Measurements from ENCODE around the gene UTP4. TPM values are rescaled to one million over a fixed set of nuclear protein-coding genes. Genes with fewer than 3 reads are reported as not detected.

The UTP4 gene
- polyA plus RNA-seq, 1 donor: 27.1 TPM

DNA sequence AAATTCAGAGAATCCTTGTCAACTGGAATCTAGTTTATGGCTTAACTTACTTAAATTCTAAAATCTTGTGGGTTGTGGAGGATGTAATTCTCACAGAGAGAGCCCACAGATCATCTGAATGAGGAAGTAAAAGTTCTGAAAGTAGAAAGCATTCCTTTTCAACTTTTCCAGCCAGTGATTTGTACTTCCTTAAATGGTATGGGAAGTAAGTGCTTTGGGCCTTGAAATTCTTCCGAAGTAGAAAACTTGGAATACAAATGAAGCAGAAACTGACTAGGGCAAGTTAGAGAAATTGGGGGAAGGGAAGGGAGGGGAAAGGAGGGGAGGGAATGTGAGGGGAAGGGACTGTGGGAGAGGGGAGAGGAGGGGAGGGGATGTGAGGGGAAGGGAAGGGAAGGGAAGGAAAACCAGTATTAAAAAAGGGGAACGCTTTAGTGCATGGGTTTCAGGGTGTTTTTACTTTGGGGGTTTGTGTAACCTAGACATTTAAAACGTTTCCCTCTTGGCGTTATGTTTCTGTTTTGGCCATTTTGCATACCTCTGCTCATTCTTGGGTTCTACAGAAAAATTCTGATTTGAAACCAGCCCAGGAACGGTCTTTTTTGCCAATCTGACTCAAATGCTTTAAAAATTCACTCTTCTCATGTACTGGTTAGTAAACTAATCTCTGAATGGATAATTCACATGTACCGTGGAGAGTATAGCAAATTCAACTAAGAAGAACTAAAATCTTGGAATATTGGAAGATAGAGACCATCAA lies 39.1 kb downstream of the UTP4 start:
- Histone ChIP-seq H3K9me3 (ENCODE audit: control insufficient read depth, low read depth, low read length) (no peaks in the 10 kb centered on the region), H3K4me3 (ENCODE audit: low read length) (no peak overlapping the region), H3K36me3 (ENCODE audit: control insufficient read depth, insufficient read depth, low read length) (peaks cover 31% of the 10 kb centered on the region), H3K27me3 (ENCODE audit: control insufficient read depth, insufficient read depth, low read length) (no peaks in the 10 kb centered on the region), H3K27ac (ENCODE audit: low read length) (no peak overlapping the region), H3K4me1 (ENCODE audit: control insufficient read depth, insufficient read depth, low read length) (peaks cover 2% of the 10 kb centered on the region)
- 71% methylated on average over 1 of the region's 6 CpGs for WGBS (ENCODE audit: insufficient coverage, low lambda C conversion rate)
- no peak for DNase-seq

DNA sequence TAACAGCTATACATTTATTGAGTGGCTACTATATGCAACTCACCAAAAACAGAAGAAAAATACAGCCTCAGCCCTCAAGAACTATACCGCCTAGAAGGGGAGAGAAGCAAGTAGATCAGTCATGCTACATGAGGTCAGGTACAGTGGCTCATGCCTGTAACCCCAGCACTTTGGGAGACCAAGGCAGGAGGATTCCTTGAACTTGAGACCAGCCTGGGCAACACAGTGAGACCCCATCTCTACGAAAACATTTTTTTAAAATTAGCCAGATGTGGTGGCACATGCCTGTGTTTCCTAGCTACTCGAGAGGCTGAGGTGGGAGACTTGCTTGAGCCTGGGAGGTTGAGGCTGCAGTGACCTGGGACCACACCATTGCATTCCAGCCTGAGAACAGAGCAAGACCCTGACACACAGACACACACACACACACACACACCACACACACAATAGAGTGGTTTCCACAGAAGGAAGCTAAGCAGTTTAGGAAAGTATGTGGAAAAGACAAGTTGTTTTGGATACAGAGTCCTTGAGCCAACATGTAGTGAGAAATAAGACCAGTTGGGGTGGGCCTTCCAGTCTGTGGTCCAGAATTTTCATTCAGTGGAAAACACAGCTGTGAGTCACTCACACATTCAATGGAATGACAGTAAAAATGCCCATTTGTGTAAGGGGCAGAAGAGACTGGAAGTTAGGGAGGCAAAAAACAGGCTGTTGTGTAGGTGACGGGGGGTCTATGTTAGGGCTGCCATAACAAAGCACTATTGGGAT lies 43.8 kb downstream of the UTP4 start:
- H3K36me3 ChIP-seq (ENCODE audit: control insufficient read depth, insufficient read depth, low read length): no peaks in the 10 kb centered on the region
- DNase-seq: no peak
- H3K4me1 ChIP-seq (ENCODE audit: control insufficient read depth, insufficient read depth, low read length): peaks cover 13% of the 10 kb centered on the region
- no CpG with 5 or more reads among the region's 4 CpGs for WGBS (ENCODE audit: insufficient coverage, low lambda C conversion rate)
- H3K4me3 ChIP-seq (ENCODE audit: low read length): no peak overlapping the region
- H3K27ac ChIP-seq (ENCODE audit: low read length): no peak overlapping the region
- no peaks in the 10 kb centered on the region for H3K27me3 ChIP-seq (ENCODE audit: control insufficient read depth, insufficient read depth, low read length)
- H3K9me3 ChIP-seq (ENCODE audit: control insufficient read depth, low read depth, low read length): no peaks in the 10 kb centered on the region

DNA sequence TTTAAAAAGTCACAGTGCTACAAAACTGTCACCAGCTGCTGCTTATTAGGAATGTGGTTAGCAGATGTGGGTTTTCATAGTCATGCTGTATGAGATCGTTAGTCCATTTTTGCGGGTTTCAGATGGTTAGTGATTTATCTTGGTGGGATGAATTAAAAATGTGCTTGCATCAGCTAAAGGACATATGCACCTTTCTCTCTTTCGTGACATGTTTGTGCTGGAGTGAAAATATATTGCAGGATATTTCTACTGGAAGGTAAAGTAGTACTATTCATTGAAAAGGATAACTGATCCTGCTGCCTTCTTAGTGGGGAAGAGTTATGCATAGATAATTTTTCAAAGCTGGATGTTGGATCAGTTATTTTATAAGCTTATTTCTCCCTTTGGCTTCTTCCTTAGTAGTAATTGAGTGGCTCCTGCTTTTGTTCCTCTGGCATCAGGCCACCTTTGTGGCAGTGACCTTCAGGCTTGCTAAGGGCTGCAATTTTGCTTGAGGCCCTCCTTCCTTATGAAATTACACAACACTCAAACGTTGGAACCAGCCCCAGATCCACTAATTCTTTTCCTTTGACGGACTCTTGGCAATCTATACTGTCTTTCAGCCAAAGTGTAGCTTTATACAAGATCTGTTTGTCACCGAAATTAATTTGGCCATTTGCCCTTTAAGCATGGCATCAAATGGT lies 47.0 kb downstream of the UTP4 start:
- DNase-seq: peak; percentile 43 to 68
- H3K36me3 ChIP-seq (ENCODE audit: control insufficient read depth, insufficient read depth, low read length): no peaks in the 10 kb centered on the region
- H3K27ac ChIP-seq (ENCODE audit: low read length): peak overlapping the region; percentile 21
- H3K27me3 ChIP-seq (ENCODE audit: control insufficient read depth, insufficient read depth, low read length): no peaks in the 10 kb centered on the region
- peaks cover 12% of the 10 kb centered on the region for H3K4me1 ChIP-seq (ENCODE audit: control insufficient read depth, insufficient read depth, low read length)
- no peak overlapping the region for H3K4me3 ChIP-seq (ENCODE audit: low read length)
- H3K9me3 ChIP-seq (ENCODE audit: control insufficient read depth, low read depth, low read length): no peaks in the 10 kb centered on the region
- 56% methylated on average over 2 of the region's 6 CpGs for WGBS (ENCODE audit: insufficient coverage, low lambda C conversion rate)

DNA sequence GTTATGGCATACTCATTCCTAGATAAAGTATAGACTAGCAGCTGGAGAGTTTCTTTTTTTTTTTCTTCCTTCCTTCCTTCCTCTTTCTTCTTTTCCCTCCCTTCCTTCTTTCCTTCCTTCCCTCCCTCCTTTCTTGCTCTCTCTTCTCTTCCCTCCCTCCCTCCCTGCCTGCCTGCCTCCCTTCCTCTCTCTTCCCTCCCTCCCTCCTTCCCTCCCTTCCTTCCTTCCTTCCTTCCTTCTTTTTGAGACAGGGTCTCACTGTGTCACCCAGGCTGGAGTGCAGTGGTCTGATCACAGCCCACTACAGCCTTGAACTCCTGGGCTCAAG lies 47.5 kb downstream of the UTP4 start:
- H3K27ac ChIP-seq (ENCODE audit: low read length): peak overlapping the region; percentile 21
- no peaks in the 10 kb centered on the region for H3K9me3 ChIP-seq (ENCODE audit: control insufficient read depth, low read depth, low read length)
- no peaks in the 10 kb centered on the region for H3K36me3 ChIP-seq (ENCODE audit: control insufficient read depth, insufficient read depth, low read length)
- no peak overlapping the region for H3K4me3 ChIP-seq (ENCODE audit: low read length)
- H3K27me3 ChIP-seq (ENCODE audit: control insufficient read depth, insufficient read depth, low read length): no peaks in the 10 kb centered on the region
- no peak for DNase-seq
- peaks cover 12% of the 10 kb centered on the region for H3K4me1 ChIP-seq (ENCODE audit: control insufficient read depth, insufficient read depth, low read length)

- Histone ChIP-seq H3K9me3 (ENCODE audit: control insufficient read depth, low read depth, low read length) (no peaks in the 10 kb centered on the region), H3K27ac (ENCODE audit: low read length) (no peak overlapping the region)
- DNase-seq: no peak
These were observed 50.4 kb downstream of the UTP4 start for GRCh38 chr16:69182730-69183416.

DNA sequence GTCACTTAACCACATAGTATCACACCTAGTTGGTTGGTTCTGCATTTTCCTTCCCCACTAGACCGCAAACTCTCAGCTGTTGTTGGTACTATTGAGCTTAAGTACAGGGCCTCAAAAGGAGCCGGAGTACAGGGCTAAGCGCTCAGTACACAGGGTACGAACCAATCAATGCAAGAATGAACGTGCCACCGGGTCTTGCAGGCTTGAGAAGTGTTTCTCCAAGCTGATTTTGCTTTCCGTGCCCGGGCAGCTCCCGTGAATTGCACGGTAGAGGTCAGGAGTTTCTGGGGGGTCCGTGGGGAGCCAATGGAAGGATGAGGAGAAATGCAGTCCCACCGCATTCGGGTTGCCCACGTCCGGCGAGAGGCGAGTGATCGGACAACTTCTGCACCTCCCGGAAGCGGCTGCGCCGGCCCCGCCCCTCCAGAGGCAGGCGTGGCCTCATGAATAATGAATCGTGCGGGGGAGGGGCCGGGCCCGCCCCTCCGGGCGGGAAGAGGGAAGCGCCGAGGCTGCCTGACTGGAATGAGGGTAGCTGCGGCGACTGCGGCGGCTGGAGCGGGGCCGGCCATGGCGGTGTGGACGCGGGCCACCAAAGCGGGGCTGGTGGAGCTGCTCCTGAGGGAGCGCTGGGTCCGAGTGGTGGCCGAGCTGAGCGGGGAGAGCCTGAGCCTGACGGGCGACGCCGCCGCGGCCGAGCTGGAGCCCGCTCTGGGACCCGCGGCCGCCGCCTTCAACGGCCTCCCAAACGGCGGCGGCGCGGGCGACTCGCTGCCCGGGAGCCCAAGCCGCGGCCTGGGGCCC lies 54.4 kb downstream of the UTP4 start, which contains the start of gene SNTB2:
Gene SNTB2 (plus strand): TSS at position 523 of the 804 bp plus-strand sequence. CDS start 3 bp downstream, at position 526.
- WGBS (ENCODE audit: insufficient coverage, low lambda C conversion rate): 0% methylated on average over 5 of the region's 69 CpGs
- Histone ChIP-seq H3K27me3 (ENCODE audit: control insufficient read depth, insufficient read depth, low read length) (no peaks in the 10 kb centered on the region), H3K27ac (ENCODE audit: low read length) (peak within 1 kb of the TSS; percentile 58), H3K36me3 (ENCODE audit: control insufficient read depth, insufficient read depth, low read length) (no peaks in the 10 kb centered on the region), H3K9me3 (ENCODE audit: control insufficient read depth, low read depth, low read length) (no peaks in the 10 kb centered on the region), H3K4me1 (ENCODE audit: control insufficient read depth, insufficient read depth, low read length) (no peaks in the 10 kb centered on the region), H3K4me3 (ENCODE audit: low read length) (peak within 1 kb of the TSS; percentile 68)
- peak; percentile 83 to 93 for DNase-seq

More at GRCh38 chr16:69182730-69183416, 50.4 kb downstream of the UTP4 start:
- H3K27me3 ChIP-seq (ENCODE audit: control insufficient read depth, insufficient read depth, low read length): no peaks in the 10 kb centered on the region
- H3K36me3 ChIP-seq (ENCODE audit: control insufficient read depth, insufficient read depth, low read length): no peaks in the 10 kb centered on the region
- H3K4me1 ChIP-seq (ENCODE audit: control insufficient read depth, insufficient read depth, low read length): peaks cover 12% of the 10 kb centered on the region
- no peak overlapping the region for H3K4me3 ChIP-seq (ENCODE audit: low read length)
- WGBS (ENCODE audit: insufficient coverage, low lambda C conversion rate): no CpG with 5 or more reads among the region's 10 CpGs

DNA sequence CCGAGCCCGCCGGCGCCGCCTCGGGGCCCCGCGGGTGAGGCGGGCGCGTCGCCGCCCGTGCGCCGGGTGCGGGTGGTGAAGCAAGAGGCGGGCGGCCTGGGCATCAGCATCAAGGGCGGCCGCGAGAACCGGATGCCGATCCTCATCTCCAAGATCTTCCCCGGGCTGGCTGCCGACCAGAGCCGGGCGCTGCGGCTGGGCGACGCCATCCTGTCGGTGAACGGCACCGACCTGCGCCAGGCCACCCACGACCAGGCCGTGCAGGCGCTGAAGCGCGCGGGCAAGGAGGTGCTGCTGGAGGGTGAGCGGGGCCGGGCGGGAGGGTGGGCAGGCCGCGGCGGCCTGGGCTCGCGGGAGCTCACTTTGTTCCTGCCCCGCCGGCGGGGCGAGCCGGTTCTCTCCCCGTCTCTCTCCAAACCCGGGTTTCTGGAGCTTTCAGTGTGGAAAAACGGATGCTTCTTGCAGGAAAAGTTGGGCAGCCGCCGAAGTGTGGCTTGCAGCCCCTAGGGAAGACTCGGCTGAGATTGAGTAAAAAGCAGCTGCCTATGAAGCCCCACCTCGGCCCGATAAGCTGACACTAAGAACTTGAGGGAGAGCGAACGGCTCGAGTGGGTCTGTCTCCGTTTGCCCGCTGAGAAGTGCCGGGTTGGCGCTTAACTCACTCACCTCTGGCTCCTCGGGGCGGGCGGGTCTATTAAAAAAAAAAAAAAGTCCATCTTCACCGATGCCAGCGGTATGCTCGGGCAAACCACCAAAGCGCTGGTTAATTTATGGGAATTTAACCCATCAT lies 55.2 kb downstream of the UTP4 start:
- H3K27ac ChIP-seq (ENCODE audit: low read length): peak overlapping the region; percentile 58
- no peaks in the 10 kb centered on the region for H3K27me3 ChIP-seq (ENCODE audit: control insufficient read depth, insufficient read depth, low read length)
- peak; percentile 28 to 68 for DNase-seq
- no peaks in the 10 kb centered on the region for H3K36me3 ChIP-seq (ENCODE audit: control insufficient read depth, insufficient read depth, low read length)
- H3K9me3 ChIP-seq (ENCODE audit: control insufficient read depth, low read depth, low read length): no peaks in the 10 kb centered on the region
- peak overlapping the region; percentile 68 for H3K4me3 ChIP-seq (ENCODE audit: low read length)
- H3K4me1 ChIP-seq (ENCODE audit: control insufficient read depth, insufficient read depth, low read length): no peaks in the 10 kb centered on the region
- WGBS (ENCODE audit: insufficient coverage, low lambda C conversion rate): no CpG with 5 or more reads among the region's 76 CpGs

DNA sequence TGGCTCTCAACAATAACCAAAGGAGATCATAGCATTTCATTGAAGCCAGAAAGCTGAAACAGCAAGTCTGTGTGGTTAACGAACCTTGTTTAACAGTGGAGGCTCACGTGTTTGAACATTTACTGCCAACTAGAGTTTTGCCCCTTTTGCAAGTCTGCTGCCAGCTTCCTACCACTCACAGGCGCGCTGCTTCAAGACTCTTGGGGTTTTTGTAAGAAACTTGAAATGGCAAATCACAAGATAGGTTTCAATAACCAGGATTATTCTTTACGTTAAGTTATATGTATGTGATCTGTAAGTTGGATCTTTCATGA lies 55.7 kb downstream of the UTP4 start:
- Histone ChIP-seq H3K4me1 (ENCODE audit: control insufficient read depth, insufficient read depth, low read length) (no peaks in the 10 kb centered on the region), H3K36me3 (ENCODE audit: control insufficient read depth, insufficient read depth, low read length) (no peaks in the 10 kb centered on the region), H3K27me3 (ENCODE audit: control insufficient read depth, insufficient read depth, low read length) (no peaks in the 10 kb centered on the region), H3K4me3 (ENCODE audit: low read length) (peak overlapping the region; percentile 68), H3K27ac (ENCODE audit: low read length) (peak overlapping the region; percentile 58), H3K9me3 (ENCODE audit: control insufficient read depth, low read depth, low read length) (no peaks in the 10 kb centered on the region)
- no CpG with 5 or more reads among the region's 5 CpGs for WGBS (ENCODE audit: insufficient coverage, low lambda C conversion rate)
- DNase-seq: no peak

GRCh38 chr16:69188716-69189115 lies 56.3 kb downstream of the UTP4 start:
- H3K4me3 ChIP-seq (ENCODE audit: low read length): peak overlapping the region; percentile 68
- no peak for DNase-seq
- H3K27ac ChIP-seq (ENCODE audit: low read length): no peak overlapping the region
- H3K27me3 ChIP-seq (ENCODE audit: control insufficient read depth, insufficient read depth, low read length): no peaks in the 10 kb centered on the region
- H3K9me3 ChIP-seq (ENCODE audit: control insufficient read depth, low read depth, low read length): no peaks in the 10 kb centered on the region
- WGBS (ENCODE audit: insufficient coverage, low lambda C conversion rate): 46% methylated on average over 4 of the region's 5 CpGs
- H3K4me1 ChIP-seq (ENCODE audit: control insufficient read depth, insufficient read depth, low read length): no peaks in the 10 kb centered on the region
- H3K36me3 ChIP-seq (ENCODE audit: control insufficient read depth, insufficient read depth, low read length): no peaks in the 10 kb centered on the region

Data from large intestine (tissue), 3 donors.